ENCODE data around the gene TBCD. TPM values are rescaled to one million over a fixed set of nuclear protein-coding genes. Genes with fewer than 3 reads are reported as not detected.

The TBCD gene
- total and polyA plus RNA-seq, 12 donors = 25.6 to 240 (median 66.2) TPM

DNA sequence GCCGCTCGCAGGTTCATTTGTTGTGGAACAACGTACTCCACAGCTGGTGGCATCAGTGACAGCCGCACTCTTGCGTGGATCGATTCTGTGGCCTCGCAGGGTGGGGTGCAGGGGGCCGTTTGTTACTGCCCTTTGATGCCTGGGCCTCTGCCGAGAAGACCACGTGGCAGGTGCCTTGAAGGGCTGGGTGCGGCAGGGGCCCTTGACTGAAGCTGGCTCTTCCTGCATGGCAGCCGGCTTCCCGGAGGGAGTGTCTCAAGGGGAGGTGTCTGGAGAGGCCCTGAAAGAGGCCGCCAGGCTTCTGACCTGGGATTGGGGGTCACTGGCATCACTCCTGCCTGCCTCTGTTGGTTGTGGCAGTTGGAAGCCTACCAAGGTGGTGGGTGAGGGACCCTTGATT, 43.8 kb downstream of the TBCD start:
- Histone ChIP-seq H3K36me3 (replicated peaks in 1 of 2) (no peaks in the 10 kb centered on the region), H3K9me3 (replicated peaks in 1 of 3) (no peaks in the 10 kb centered on the region), H3K27ac (no peak overlapping the region), H3K27me3 (no peaks in the 10 kb centered on the region), H3K4me1 (replicated peaks in 1 of 2) (no peaks in the 10 kb centered on the region), H3K4me3 (no peak overlapping the region)
- intact Hi-C loops (cut with DNase I) = no loop called here
- TF ChIP-seq, protein P1, sequence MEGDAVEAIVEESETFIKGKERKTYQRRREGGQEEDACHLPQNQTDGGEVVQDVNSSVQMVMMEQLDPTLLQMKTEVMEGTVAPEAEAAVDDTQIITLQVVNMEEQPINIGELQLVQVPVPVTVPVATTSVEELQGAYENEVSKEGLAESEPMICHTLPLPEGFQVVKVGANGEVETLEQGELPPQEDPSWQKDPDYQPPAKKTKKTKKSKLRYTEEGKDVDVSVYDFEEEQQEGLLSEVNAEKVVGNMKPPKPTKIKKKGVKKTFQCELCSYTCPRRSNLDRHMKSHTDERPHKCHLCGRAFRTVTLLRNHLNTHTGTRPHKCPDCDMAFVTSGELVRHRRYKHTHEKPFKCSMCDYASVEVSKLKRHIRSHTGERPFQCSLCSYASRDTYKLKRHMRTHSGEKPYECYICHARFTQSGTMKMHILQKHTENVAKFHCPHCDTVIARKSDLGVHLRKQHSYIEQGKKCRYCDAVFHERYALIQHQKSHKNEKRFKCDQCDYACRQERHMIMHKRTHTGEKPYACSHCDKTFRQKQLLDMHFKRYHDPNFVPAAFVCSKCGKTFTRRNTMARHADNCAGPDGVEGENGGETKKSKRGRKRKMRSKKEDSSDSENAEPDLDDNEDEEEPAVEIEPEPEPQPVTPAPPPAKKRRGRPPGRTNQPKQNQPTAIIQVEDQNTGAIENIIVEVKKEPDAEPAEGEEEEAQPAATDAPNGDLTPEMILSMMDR (IDR thresholded peaks at IDR 0.05) = no peak
- TF ChIP-seq POLR2A (IDR thresholded peaks at IDR 0.05) = no peak
- DNase-seq = no peak
- WGBS, 4 donors = 93 to 98% (median 96%) methylated on average over 8 to 14 of the region's 14 CpGs

DNA sequence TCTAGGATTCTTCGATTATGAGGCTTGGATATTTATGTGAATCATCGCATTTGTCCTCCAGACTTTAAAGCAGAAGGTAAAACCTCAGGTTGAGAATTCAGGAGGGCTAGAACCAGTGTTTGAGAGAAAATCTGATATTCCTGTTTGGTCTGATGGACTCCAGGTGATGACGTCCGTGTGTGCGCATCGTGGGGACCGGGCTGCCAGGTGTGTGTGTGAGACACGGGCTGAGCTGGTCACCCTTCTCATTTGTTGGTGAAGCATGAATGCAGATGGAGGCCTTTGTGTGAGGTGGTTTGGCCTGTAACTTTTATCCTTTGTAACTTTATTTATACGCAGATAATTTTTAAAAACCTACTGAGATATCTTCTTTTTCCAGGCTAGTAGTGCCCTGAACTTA, 45.2 kb downstream of the TBCD start:
- DNase-seq = no peak
- no peak for TF ChIP-seq POLR2A (IDR thresholded peaks at IDR 0.05)
- TF ChIP-seq, protein P1 (IDR thresholded peaks at IDR 0.05) = no peak
- Histone ChIP-seq H3K36me3 (replicated peaks in 1 of 2) (no peaks in the 10 kb centered on the region), H3K27ac (no peak overlapping the region), H3K4me1 (replicated peaks in 1 of 2) (no peaks in the 10 kb centered on the region), H3K4me3 (no peak overlapping the region), H3K9me3 (replicated peaks in 1 of 3) (no peaks in the 10 kb centered on the region), H3K27me3 (no peaks in the 10 kb centered on the region)
- intact Hi-C loops (cut with DNase I) = no loop called here
- WGBS, 4 donors = 95 to 97% (median 97%) methylated on average over 9 of the region's 9 CpGs

DNA sequence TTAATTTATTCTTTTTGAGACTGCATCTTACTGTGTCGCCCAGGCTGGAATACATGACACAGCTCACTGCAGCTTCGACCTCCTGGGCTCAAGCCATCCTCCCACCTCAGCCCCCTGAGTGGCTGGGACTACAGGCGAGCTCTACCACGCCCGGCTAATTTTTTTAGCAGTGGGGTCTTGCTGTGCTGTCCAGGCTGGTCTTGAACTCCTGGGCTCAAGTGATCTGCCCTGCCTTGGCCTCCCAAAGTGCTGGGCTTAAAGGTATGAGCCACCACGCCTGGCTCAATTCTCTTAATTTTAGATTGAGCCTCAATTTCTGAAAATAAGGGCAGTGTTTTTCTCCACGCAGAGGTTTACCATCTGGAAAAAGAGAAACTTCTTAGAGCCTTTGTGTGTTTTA, 46.9 kb downstream of the TBCD start:
- H3K36me3 ChIP-seq (replicated peaks in 1 of 2) = no peaks in the 10 kb centered on the region
- H3K27ac ChIP-seq = no peak overlapping the region
- DNase-seq = no peak
- no peaks in the 10 kb centered on the region for H3K4me1 ChIP-seq (replicated peaks in 1 of 2)
- intact Hi-C loops (cut with DNase I) = no loop called here
- WGBS, 4 donors = 96 to 100% (median 98%) methylated on average over 7 of the region's 7 CpGs
- no peaks in the 10 kb centered on the region for H3K27me3 ChIP-seq
- TF ChIP-seq POLR2A (IDR thresholded peaks at IDR 0.05) = no peak
- TF ChIP-seq, protein P1 (IDR thresholded peaks at IDR 0.05) = no peak
- H3K4me3 ChIP-seq = no peak overlapping the region
- H3K9me3 ChIP-seq (replicated peaks in 1 of 3) = no peaks in the 10 kb centered on the region

DNA sequence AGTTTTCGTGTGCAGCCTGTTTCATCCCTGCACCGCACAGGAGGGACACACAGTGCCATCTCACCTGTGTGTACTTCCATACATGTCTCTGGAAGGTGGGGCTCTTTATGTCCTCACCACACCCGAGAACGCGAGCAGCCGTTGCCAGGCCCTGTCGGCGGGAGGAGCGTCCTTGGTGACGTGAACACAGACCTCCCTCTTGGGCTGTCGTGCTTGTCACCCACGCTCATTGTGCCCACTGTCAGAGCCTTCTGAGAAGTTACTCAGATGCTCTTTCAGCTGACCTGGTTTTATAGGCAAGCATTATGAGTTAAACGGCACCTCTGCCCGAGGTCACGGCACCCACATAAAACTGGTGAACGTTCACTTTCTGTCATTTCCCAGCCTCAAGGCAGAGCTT, 47.7 kb downstream of the TBCD start:
- Histone ChIP-seq H3K4me3 (no peak overlapping the region), H3K4me1 (replicated peaks in 1 of 2) (no peaks in the 10 kb centered on the region), H3K36me3 (replicated peaks in 1 of 2) (no peaks in the 10 kb centered on the region), H3K9me3 (replicated peaks in 1 of 3) (no peaks in the 10 kb centered on the region), H3K27me3 (no peaks in the 10 kb centered on the region), H3K27ac (no peak overlapping the region)
- WGBS, 4 donors = 91 to 95% (median 94%) methylated on average over 16 of the region's 16 CpGs
- no peak for DNase-seq
- no peak for TF ChIP-seq POLR2A (IDR thresholded peaks at IDR 0.05)
- TF ChIP-seq, protein P1 (IDR thresholded peaks at IDR 0.05) = no peak
- intact Hi-C loops (cut with DNase I) = no loop called here
